GM19467 (cell line): Measurements from ENCODE around the gene MARCHF9.

Experiments used
- ATAC-seq: cut with Tn5 transposase; IDR thresholded peaks from one replicate; pipeline ENCODE4 v1.9.1; 2021; ENCODE audit warnings: mild to moderate bottlenecking, moderate library complexity; ENCODE audit not compliant: unreplicated experiment

MARCHF9 gene

DNA sequence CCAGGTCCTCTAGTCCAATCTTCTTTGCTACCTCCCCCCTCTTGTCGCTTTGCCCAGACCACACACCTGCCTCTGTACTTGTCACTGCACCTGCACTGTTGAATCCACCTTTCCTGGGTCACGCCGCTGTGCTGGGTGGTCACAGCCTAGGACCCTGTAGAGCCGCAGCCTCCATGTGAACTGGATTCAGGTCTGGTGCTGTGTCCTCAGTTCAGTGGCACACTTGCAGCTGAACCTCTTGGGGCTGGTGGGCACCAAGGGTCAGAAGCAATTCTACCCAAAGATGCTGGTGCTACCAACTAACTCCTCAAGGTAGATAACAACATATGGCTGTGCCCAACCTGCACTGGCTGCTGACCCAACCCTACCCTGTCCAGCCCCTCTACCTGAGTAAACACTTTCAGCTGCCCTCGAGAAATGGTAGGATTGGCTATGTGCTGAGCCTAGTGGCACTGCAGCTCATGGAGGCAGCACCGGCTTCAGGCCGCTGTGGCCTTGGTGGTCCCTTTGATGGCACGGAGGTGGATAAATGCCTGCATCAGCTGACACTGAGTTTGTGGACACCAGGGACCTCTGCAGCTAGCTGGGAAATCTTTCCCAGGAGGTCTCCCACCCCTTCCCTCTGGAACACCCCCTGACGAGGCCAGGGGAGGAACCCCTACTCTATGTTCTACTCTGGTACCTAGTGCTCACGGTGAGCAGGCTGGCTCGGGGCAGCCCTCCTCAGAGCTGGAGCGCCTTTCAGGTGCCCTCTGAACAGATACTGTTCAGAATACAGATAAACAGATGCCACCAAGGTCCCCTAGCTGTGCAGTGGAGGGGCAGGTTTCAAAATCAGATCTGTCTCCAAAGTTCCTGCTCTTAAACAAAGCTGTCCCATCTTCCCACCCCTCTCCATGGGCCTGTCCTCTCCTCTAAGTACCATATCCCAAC, 30.6 kb upstream of the MARCHF9 start:
- ATAC-seq: no peak

DNA sequence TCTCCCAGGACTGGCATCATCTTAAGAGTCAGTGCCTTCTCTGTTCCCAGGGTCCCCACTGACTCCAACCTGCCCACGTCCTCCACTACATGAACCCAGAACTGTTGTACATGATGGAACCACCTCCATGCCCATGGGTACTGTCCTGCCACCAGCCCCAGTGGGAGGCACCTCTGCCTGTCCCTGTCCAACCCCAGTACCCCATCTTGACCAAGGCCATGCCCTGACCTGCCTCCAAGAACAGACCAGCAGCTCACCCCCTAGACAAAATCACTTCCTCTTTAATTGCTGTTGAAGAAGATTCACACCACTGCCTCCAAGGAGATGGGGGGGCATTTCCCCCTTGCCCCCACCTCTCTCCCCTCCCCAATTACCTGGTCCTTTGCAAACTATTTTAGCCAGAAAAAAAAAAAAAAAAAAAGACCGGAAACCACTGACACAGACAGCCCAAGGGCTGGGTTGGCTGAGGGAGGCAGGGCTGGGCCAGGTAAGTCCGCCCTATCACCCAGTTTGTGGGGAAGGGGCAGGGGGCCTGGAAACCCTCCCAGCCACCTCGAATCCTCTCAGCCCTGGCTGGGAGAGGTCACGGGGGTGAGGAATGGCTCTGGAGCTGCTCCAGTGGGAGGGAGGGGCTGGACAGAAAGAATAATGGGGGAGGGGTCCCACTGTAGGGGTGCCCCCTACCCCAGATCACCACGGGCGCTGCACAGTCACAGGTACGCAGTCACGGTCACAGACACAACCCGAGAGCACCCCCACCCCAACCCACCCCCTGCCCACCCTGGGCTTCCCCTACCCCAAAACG, 29.8 kb upstream of the MARCHF9 start:
- ATAC-seq: no peak

DNA sequence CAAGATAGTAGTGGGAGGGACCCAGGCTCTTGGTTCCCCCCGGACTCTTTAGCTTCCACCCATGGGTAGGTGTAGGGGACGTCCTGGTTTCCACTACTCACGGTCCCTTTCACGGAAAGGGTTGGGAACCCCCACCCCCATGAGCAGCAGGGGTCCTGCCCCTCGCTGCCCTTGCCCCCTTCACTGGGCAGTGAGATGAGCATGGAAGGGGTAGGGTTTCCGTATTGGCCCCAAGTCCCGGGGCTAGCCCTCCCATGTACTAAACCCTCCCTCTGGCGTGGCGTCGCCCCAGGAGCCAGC, 29.1 kb upstream of the MARCHF9 start:
- no peak for ATAC-seq

DNA sequence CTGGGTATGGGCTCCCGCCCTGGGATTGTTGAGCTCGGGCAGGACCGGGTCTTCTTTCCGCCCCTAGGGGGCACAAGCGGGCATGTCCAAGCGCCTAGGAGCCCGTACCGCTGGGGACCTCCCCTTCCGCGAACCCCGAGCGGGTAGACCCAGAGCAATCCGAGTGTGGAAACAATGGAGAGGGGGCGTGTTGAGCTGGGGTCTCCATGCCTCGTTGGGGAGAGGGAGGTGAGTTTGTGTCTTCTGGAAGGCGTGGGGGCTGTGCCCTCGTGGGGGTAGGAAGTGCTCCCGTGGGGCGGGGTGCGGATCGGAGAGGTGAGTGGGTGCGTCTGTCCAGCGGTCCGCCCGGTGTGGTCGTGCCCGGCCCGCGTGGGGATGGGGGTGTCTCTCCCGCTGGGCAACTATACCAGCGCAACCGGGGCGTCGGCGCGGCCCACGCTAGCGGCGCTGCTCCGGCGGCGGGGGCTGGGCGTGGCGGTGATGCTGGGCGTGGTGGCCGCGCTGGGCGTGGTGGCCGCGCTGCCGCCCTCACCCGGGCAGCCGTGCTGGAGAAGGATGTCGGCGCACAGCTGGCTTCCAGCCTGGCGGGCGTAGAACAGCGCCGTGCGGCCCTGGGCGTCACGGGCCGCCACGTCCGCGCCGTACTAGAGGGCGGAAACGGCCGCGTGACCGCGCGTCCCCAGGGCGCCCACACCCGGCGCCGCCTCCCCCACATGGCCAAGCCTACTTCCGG, 28.6 kb upstream of the MARCHF9 start:
- no peak for ATAC-seq

DNA sequence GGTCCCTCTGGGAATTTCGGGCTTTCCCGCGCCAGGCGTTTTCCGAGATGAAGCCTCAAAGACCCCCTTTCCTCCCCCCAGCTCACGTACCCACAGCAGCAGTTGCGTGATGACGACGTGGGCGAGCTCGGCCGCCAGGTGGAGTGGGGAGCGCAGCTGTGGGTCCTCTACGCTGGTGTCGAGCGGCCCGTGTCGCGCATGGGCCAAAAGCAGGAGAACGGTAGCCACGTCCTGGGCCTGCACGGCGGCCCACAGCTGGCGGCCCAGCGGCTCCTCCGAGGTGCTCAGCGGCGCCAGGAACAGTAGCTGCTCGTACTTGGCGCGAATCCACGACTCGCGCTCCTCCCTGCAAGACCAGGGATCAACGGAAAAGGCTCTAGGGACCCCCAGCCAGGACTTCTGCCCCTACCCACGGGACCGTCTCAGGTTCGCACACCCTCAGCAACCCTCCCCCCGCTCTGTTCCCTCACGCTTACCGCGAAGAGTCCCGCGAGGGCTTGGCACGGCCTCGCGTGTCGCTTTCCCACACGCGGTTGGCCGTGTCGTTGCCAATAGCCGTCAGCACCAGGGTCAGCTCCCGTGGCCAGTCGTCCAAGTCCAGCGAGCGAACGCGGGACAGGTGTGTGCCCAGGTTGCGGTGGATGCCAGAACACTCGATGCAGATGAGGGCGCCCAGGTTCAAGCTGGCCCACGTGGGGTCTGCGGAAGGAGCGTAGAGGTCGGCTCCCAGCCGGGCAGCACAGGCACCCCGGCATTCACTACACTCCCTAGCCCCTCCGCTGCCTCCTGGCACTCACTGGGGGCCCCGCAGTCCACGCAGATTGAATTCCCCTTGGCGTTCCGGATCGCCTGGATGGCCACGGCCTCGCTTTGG, 27.8 kb upstream of the MARCHF9 start:
- ATAC-seq: no peak

DNA sequence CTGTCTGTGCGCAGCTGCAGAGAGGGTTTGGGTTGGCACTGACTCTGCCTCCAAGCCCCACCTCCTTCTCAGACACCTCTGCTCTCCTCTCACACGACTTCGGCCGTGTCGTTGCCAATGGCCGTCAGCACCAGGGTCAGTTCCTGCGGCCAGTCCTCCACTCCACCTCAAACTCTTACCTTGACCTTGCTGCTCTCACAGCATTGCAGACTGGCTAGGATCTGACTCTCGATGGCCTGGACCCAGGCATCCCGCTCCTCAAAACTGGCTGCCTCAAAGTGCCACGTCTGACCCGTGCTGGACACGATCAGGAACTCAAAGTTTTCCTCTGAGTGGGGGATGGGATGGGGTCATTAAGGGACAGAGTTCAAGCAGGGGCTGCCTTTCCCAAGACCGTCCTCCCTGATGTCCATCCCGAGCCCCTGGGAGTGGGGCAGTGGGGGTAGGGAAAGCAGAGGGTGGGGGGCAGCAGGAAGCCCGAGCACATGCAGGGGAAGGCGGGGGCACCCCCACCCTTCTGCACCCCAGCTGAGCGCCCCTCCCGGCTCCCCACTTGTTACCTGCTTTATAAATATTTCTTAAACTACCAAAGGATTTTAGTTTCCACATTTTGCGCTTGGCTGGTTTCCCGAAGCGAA, 27.0 kb upstream of the MARCHF9 start:
- ATAC-seq: no peak

DNA sequence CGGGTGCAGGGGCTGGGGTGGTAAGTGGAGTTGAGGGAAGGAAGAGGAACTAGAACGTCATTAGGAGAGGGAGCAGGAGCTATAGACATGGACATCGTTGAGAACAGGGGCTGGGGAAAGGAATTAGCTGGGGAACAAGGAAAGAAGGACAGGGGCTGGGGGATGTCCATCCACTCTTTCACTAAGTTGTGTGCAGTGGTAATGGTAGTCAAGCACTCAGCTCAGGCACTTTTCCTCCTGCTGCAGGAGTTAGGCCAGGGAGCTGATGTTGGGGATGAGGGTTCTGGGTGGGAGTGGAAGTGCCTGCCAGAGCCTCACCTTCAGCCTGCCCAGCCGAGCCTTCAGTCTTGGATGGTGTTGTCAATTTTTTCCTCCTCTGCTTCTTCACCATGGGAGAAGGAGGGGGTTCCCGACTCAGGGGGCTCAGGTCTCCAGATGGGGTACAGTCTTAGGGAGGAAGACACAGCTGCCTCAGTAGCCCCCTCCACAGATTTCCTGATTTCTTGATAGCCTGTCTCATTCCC, 25.5 kb upstream of the MARCHF9 start:
- no peak for ATAC-seq

DNA sequence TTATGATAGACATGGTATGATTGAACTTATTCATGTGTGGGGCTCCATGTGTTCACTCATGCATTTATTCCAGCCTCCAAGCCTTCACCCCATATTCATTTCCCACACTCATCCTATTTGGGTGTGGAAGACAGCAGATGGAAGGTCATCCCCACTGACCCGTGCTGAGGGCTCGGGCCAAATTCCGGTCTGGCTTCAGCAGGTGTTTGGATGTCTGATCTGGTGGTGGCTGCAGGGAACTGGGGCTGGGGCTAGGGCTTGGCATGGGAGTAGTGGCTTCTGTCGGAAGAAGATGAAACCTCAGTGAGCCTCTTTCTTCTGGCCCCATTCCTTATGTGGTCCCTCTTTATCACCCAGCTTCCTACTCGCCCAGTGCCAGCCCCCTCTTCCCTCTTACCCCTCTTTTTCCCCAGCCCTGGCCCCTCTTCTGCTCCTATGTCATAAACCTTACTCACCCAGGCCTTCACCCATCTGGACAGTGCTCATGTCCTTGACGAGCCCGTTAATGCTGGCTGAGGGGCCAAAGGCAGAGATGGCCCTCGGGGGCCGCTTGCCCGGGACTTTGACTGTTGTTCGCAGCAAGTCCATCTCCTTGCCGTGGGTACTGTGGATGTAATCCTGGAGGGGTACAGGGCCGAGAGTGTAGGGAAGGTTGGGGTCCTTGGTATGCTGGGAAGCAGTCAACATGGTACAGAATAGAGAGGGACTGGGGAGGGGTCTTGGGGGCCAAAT, 24.4 kb upstream of the MARCHF9 start:
- no peak for ATAC-seq

DNA sequence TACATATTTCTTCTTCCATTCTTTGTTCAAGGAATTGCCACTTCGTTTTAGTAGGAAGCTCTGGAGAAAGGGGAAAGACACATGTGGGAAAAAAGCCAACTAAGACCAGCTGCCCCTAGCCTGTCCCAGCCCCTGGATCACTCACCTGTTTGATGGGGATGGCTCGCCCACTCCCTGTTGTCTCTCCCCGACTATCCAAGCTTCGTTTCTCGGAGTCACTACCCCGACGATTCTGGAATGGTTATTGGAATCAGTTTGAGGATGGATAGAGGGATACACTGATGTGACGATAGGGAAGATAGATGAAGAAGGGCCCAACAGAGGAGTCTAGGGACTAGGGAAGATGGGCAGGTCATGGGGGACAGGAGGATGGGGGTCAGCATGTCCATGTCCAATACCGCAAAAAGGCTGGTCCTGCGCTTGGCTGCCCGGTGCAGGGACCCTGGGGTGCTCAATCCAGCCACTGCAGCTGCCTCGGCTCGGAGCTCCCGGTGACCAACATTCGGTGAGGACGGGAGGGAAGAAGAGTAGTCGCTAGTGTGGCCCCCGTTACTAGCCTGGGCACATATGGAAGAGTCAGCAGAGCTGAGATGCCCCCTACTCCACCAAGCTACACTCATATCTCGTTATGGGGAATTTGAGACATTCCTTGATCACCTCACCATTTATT, 23.4 kb upstream of the MARCHF9 start:
- ATAC-seq: no peak

DNA sequence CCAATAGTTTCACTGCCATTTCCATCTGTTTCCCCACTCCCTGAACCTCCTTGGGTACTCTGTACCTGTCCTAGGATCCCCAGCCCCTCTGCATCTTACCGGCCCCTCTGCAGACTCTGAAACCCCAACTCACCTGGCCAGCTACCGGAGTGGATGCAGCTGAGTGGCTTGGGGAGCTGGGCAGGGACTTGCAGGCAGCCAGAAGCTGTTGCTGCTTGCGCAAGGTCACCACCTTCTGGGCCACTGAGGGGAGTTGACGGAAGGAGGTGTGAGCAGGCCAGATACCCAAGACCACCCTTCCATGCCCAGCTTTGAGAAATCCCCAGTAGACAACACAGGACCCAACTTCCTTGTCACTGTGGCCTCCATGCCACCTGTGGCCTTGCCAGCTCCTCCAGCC, 22.6 kb upstream of the MARCHF9 start:
- ATAC-seq: no peak

DNA sequence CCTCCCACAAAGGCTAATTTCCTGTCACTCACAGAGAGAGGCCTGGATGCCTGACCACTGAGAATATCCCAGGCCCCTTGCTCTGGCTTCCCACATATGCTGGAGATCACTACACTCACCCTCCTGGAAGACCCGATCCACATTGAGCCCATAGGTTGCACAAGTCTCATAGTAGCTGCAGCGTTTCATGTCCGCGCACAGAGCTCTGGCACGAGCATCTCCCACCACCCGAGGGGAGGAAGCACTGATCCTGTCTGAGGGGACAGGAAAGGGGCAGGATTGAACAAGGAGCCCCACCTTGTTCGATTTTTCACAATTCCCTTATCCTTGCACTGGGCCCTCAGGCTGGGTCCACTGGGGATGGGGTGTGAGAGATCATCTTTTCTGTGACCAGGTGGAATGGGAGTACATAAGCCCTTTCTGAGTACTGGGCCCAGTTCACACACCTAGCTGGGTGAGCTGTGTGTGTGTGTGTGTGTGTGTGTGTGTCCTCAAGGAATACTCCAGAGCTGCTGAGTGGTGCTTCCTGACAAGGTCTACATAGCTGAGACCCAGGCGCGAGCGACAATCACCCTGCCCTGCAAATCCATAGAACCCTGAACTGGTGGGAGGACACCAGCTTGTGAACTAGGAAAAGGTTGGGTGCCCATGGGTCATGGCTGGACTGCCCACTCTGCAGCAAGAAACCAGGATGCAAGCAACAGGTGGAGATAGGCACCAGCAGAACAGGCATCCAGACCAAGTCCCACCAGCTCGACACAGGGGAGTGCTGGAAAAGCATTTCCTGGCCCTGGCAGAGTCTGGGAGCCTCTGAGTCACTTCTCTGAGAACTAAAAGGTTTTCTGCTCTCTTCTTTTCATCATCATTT, 21.9 kb upstream of the MARCHF9 start:
- ATAC-seq: no peak

DNA sequence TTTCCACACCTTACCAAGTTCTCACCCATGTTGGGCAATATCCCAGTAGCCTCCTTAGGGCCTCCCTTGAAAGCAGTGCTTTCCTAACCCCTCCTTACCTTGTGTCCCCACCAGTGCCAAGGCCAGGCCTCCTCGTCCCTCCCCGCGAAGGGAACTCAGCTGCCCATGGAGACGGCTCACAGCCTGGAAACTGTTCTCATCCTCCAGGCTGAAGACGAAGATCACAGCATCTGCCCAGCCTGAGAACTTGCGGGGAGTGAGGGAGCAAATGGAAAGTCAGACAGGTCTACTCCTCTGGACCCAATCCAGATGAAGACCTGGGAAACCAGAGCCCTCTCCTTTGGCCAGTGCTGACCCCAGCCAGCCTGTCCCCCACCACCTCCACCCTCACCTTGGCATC, 21.0 kb upstream of the MARCHF9 start:
- no peak for ATAC-seq

DNA sequence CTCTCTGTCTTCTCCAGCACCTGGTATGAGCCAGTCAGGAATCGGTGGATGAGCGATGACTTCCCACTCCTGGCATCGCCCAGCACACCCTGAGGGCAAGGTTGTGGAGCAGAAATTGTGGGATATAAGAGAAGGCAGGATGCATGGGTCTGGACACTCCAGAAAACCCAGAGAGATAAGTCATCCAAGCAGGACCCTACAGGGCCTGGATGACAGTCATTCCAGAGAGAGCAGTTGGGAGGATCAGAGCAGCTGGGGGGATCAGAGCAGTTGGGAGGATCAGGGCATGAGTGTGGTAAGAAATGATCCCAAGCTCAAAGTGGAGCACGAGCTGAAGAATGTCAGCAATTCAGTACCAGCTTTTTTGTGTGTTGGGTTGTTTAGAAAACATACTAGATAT, 20.3 kb upstream of the MARCHF9 start:
- ATAC-seq: no peak

DNA sequence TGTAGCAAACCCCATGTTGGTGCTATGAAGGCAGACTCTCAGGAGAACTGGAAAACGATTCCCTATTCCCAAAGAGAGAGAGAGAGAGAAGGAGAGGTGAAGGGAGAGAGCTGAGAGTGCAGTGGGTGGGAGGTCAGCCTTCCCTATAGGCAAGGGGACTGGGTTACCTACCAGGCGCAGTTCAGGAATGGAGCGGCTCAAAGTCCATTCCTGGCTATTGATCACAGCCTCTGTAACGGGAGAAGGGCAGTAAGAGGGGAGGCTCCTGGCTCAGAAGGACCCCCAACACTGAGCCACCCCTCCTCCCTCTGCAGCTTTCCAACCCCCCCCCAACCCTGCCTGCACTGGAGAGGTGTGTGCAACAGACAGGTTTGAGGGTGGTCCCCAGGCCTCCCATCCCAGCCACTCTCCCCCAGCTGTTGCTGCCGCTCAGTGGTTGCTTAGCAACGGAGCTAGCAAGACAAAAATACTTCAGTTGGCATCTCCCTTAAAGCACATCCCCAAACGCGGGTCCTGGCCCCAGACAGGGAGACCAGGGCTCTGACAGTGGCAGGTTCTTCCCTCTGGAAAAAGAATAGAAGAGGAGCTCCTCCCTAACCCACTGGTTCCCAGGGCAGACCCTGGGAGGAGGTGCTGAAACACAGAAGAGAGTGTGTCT, 19.6 kb upstream of the MARCHF9 start:
- ATAC-seq: no peak

DNA sequence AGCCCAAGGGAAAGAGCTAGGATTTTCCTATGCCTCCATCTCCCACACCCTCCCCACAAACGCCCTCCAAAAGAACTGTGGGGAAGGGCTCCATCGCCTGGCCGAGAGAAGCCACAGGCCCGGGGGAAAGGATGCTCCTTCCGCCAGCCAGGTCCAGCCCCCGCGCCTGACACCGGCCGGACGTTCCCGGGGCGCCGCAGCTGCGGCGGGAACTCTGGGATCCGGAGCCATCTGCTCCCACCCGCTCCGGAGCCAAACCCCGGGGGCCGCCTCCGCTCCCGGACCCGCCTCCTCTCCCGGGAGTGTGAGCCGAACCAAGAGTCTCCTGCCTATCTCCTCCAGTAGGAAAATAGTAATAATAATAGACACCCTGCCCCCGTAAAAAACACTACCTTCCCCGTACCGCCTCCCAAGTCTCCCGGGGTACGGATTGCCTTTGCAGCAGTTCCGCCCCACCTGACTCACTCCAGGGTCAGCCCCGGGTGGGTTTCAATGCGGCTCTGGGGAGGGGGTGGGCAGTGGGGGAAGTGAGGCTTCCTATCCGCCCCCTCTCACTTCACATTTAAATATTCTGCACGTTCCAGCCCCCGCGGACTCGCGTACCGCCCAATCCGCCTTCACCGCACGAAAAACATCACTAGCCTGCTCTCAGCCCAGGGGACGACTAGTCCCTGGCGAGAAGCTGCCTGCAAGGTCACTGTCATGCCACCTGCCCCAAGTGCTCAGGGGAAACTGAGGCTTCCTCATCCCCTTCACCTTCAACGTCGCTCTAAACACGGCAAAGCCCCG, 18.8 kb upstream of the MARCHF9 start:
- no peak for ATAC-seq

DNA sequence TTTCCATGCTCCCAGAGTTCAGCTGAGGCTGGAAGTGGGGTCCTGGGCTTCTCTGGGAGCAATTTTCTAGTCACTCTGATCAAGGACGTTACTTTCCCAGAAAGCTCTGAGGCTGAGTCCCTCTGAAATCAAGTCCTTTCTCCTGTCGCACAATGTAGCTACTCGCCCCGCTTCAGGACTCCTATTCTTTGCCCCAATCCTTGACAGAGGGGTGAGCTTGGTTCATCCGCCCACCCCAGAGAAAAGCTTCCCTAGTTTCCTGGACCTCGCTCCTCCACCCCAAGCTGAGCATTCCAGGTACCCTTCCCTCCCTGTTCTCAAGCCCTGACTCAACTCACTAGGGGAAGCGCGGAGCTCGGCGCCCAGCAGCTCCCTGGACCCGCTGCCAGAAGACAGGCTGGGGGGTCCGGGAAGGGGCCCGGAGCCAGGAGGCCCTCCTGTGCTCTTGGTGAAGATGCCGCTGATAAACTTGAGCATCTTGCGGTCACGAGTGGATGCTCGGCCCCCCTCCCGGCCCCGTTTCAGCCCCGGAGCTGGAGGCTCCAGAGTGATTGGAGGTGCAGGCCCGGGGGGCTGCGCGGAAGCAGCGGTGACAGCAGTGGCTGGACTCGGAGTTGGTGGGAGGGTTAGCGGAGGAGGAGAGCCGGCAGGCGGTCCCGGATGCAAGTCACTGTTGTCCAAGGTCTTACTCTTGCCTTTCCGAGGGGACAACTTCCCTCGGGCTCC, 18.0 kb upstream of the MARCHF9 start:
- ATAC-seq: no peak
